Measurements from ENCODE around the gene DTYMK. TPM values are rescaled to one million over a fixed set of nuclear protein-coding genes. Genes with fewer than 3 reads are reported as not detected.

The DTYMK gene
- total and polyA plus RNA-seq, 2 donors (not counting 1 experiment from before 2014, with no cell fraction given): 19.5 to 26.3 TPM

GRCh38 chr2:241689306-241689705 lies 2.7 kb upstream of the DTYMK start:
- Mint-ChIP-seq H3K27me3 (no peaks in the 10 kb centered on the region), H3K4me3 (no peak overlapping the region), H3K27ac (no peak overlapping the region), H3K9me3 (ENCODE audit: insufficient read depth) (no peaks in the 10 kb centered on the region), H3K4me1 (peaks cover 25% of the 10 kb centered on the region)
- no peak for ATAC-seq (ENCODE audit: low read depth)
- H3K4me3 ChIP-seq (ENCODE audit: control extremely low read depth in 1 of 5, extremely low read depth in 1 of 5, insufficient read depth in 1 of 5, low read depth in 2 of 5, low read length in 4 of 5): no peak overlapping the region
- 90% methylated on average over 1 of the region's 10 CpGs for WGBS (ENCODE audit: insufficient coverage)
- peaks cover 7 to 22% of the 10 kb centered on the region in 2 experiments for H3K36me3 ChIP-seq (replicated peaks in 1 of 2; ENCODE audit: control extremely low read depth in 1 of 2, control insufficient read depth in 1 of 2, extremely low read depth in 1 of 2, insufficient read depth in 2 of 2, low read length in 1 of 2)
- H3K27ac ChIP-seq (ENCODE audit: low read length in 2 of 2): no peak overlapping the region
- intact Hi-C loops (cut with micrococcal nuclease): loop anchor here (5.0 kb wide), 1 partner anchor 332 kb away; the partner anchor contains the start of gene FARP2
- H3K9me3 ChIP-seq (ENCODE audit: control extremely low read depth in 1 of 3, control insufficient read depth in 2 of 3, insufficient read depth in 1 of 3, low read length in 2 of 3): no peaks in the 10 kb centered on the region
- TF ChIP-seq CTCF (IDR thresholded peaks at IDR 0.05) (no peak), EZH2 (IDR thresholded peaks at IDR 0.05; ENCODE audit: borderline replicate concordance, insufficient read depth, low read depth, low read length, poor library complexity, severe bottlenecking) (no peak)
- H3K27me3 ChIP-seq (replicated peaks in 1 of 4; ENCODE audit: control extremely low read depth in 1 of 4, control insufficient read depth in 3 of 4, insufficient read depth in 4 of 4, low read length in 3 of 4): no peaks in the 10 kb centered on the region
- POLR2A ChIA-PET: interaction anchor here (0.8 kb wide), 1 partner anchor 16 kb away, joined by 3 read pairs; no protein-coding TSS in a partner anchor
- H3K4me1 ChIP-seq (ENCODE audit: control insufficient read depth in 2 of 2, insufficient read depth in 2 of 2, low read length in 2 of 2): peaks cover 8 to 19% of the 10 kb centered on the region in 2 donors
- CTCF ChIA-PET: no interaction called here
- no peak overlapping the region for H2AFZ ChIP-seq (ENCODE audit: insufficient read depth, low read depth, low read length, poor library complexity, severe bottlenecking)
- H3K9ac ChIP-seq (ENCODE audit: low read length): no peak overlapping the region
- H3K4me2 ChIP-seq (replicated peaks; ENCODE audit: low read depth, low read length, poor library complexity, severe bottlenecking): no peak overlapping the region
- H3K79me2 ChIP-seq (ENCODE audit: control insufficient read depth, insufficient read depth, low read length): peaks cover 26% of the 10 kb centered on the region
- DNase-seq: no peak
- no peaks in the 10 kb centered on the region for H4K20me1 ChIP-seq (ENCODE audit: control insufficient read depth, insufficient read depth, low read length, poor library complexity, severe bottlenecking)

- CTCF ChIA-PET: interaction anchor here (1.1 to 2.6 kb wide), 4 partner anchors 12 to 192 kb away, joined by 3 to 19 read pairs (median 6); partner anchors contain the start of gene ING5
- Histone ChIP-seq H3K36me3 (replicated peaks in 1 of 2; ENCODE audit: control extremely low read depth in 1 of 2, control insufficient read depth in 1 of 2, extremely low read depth in 1 of 2, insufficient read depth in 2 of 2, low read length in 1 of 2) (peaks cover 6 to 29% of the 10 kb centered on the region in 2 experiments), H3K9ac (ENCODE audit: low read length) (peak overlapping the region; percentile 83), H3K9me3 (ENCODE audit: control extremely low read depth in 1 of 3, control insufficient read depth in 2 of 3, insufficient read depth in 1 of 3, low read length in 2 of 3) (no peaks in the 10 kb centered on the region), H3K27ac (ENCODE audit: low read length in 2 of 2) (peak overlapping the region in 1 of 2 donors; percentile 91), H4K20me1 (ENCODE audit: control insufficient read depth, insufficient read depth, low read length, poor library complexity, severe bottlenecking) (peaks cover 6% of the 10 kb centered on the region), H3K27me3 (replicated peaks in 1 of 4; ENCODE audit: control extremely low read depth in 1 of 4, control insufficient read depth in 3 of 4, insufficient read depth in 4 of 4, low read length in 3 of 4) (no peaks in the 10 kb centered on the region), H3K4me2 (replicated peaks; ENCODE audit: low read depth, low read length, poor library complexity, severe bottlenecking) (peak overlapping the region; percentile 87), H3K79me2 (ENCODE audit: control insufficient read depth, insufficient read depth, low read length) (peaks cover 46% of the 10 kb centered on the region), H2AFZ (ENCODE audit: insufficient read depth, low read depth, low read length, poor library complexity, severe bottlenecking) (peak overlapping the region; percentile 88), H3K4me1 (ENCODE audit: control insufficient read depth in 2 of 2, insufficient read depth in 2 of 2, low read length in 2 of 2) (peaks cover 8 to 19% of the 10 kb centered on the region in 2 donors), H3K4me3 (ENCODE audit: control extremely low read depth in 1 of 5, extremely low read depth in 1 of 5, insufficient read depth in 1 of 5, low read depth in 2 of 5, low read length in 4 of 5) (peak overlapping the region; percentile 71 to 91 (median 80))
- Mint-ChIP-seq H3K27ac (peak overlapping the region; percentile 68), H3K27me3 (no peaks in the 10 kb centered on the region), H3K4me3 (peak overlapping the region; percentile 84), H3K9me3 (ENCODE audit: insufficient read depth) (no peaks in the 10 kb centered on the region), H3K4me1 (peaks cover 26% of the 10 kb centered on the region)
- ATAC-seq (ENCODE audit: low read depth) (no peak), DNase-seq (no peak)
- POLR2A ChIA-PET: interaction anchor here (0.8 to 2.0 kb wide), 3 partner anchors 16 to 49 kb away, joined by 4 to 21 read pairs (median 6); partner anchors contain the start of genes ATG4B, D2HGDH, ING5 and THAP4
- TF ChIP-seq CTCF (IDR thresholded peaks at IDR 0.05) (no peak), EZH2 (IDR thresholded peaks at IDR 0.05; ENCODE audit: borderline replicate concordance, insufficient read depth, low read depth, low read length, poor library complexity, severe bottlenecking) (no peak)
- intact Hi-C loops (cut with micrococcal nuclease): loop anchor here (1.0 to 5.0 kb wide), 6 partner anchors 15 to 371 kb away; partner anchors contain the start of genes ATG4B, D2HGDH, FARP2 and HDLBP
- under 1% methylated on average over 37 of the region's 37 CpGs for WGBS (ENCODE audit: insufficient coverage)
These were observed 328 bp downstream of the DTYMK start for GRCh38 chr2:241686324-241686649.
